Ishikawa (cell line): ENCODE results near the gene SLC22A16.

ENCODE experiments used
- EP300 ChIP-seq: IDR thresholded peaks from 2 replicates; pipeline ENCODE4 v1.6.1; 2012; ENCODE audit warnings: borderline replicate concordance
- MAX ChIP-seq: IDR thresholded peaks from 2 replicates; pipeline ENCODE4 v1.6.1; 2012
- TAF1 ChIP-seq: IDR thresholded peaks from 2 replicates; pipeline ENCODE4 v1.6.1; 2012; ENCODE audit warnings: low read depth, mild to moderate bottlenecking
- TCF12 ChIP-seq: IDR thresholded peaks from 2 replicates; pipeline ENCODE4 v1.6.1; 2012; ENCODE audit warnings: low read depth
- TEAD4 ChIP-seq: IDR thresholded peaks from 2 replicates; pipeline ENCODE4 v1.6.1; 2012
- USF1 ChIP-seq: IDR thresholded peaks from 2 replicates; pipeline ENCODE4 v1.6.1; 2012
- ZBTB7A ChIP-seq: IDR thresholded peaks from 2 replicates; pipeline ENCODE4 v1.6.1; 2012; ENCODE audit warnings: low read depth

GRCh38 chr6:110400208-110400607 lies 76.2 kb downstream of the SLC22A16 start:
- TF ChIP-seq MAX (no peak), TCF12 (no peak), TEAD4 (no peak), USF1 (no peak), EP300 (no peak), TAF1 (no peak), ZBTB7A (no peak)
